ENCODE data around the gene DIO1.

DIO1 gene

DNA sequence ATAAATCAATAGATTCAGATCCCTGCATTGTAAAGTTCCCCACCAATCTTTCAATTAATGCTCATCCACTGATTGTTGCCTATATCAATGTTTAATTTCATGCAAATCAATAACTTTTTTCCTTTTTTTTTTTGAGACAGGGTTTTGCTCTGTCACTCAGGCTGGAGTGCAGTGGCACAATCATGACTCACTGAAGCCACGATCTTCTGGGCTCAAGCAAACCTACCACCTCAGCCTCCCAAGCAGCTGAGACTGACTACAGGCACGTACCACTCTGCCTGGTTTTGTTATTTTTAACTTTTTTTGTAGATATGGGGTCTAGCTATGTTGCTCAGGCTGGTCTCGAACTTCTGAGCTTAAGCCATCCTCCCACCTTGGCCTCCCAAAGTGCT is 25.7 kb downstream of the DIO1 start:
- DNase-seq (ENCODE audit: low spot score) = no peak
- no peak overlapping the region for H3K27ac ChIP-seq
- TF ChIP-seq, protein P1, sequence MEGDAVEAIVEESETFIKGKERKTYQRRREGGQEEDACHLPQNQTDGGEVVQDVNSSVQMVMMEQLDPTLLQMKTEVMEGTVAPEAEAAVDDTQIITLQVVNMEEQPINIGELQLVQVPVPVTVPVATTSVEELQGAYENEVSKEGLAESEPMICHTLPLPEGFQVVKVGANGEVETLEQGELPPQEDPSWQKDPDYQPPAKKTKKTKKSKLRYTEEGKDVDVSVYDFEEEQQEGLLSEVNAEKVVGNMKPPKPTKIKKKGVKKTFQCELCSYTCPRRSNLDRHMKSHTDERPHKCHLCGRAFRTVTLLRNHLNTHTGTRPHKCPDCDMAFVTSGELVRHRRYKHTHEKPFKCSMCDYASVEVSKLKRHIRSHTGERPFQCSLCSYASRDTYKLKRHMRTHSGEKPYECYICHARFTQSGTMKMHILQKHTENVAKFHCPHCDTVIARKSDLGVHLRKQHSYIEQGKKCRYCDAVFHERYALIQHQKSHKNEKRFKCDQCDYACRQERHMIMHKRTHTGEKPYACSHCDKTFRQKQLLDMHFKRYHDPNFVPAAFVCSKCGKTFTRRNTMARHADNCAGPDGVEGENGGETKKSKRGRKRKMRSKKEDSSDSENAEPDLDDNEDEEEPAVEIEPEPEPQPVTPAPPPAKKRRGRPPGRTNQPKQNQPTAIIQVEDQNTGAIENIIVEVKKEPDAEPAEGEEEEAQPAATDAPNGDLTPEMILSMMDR (conservative IDR thresholded peaks at IDR 0.05; ENCODE audit: low read depth) = no peak
- CTCF ChIA-PET = interaction anchor here (0.8 kb wide), 1 partner anchor 14 kb away, joined by 3 read pairs; no protein-coding TSS in a partner anchor
- POLR2A ChIA-PET (ENCODE audit: low non-redundant PET) = no interaction called here

DNA sequence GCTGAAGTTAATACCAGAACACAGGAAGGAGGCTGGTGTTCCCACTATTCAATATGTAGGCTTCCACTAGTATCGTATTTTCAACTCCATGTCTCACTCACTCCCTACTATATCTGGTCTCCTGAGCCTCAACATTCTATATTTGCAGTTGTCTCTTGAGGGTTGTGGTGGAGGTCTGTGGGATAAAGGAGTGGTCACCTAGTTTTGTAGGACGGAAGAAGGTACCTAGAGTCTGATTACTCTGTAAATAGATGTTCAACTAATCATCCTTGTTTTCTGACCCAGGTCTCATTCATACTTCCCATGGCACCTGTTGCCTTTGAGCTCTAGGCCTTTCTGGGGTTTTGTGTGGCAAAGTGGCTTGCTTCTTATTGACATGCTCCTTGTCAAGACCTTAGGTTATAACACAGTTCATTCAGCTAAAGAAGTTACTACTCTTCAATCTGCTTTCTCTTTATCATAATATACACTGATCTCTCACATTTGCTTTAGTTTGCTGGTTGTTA is 33.4 kb downstream of the DIO1 start:
- no peak overlapping the region for H3K27ac ChIP-seq
- TF ChIP-seq, protein P1 (conservative IDR thresholded peaks at IDR 0.05; ENCODE audit: low read depth) = no peak
- ChIA-PET POLR2A (ENCODE audit: low non-redundant PET) (no interaction called here), CTCF (no interaction called here)
- DNase-seq (ENCODE audit: low spot score) = no peak

DNA sequence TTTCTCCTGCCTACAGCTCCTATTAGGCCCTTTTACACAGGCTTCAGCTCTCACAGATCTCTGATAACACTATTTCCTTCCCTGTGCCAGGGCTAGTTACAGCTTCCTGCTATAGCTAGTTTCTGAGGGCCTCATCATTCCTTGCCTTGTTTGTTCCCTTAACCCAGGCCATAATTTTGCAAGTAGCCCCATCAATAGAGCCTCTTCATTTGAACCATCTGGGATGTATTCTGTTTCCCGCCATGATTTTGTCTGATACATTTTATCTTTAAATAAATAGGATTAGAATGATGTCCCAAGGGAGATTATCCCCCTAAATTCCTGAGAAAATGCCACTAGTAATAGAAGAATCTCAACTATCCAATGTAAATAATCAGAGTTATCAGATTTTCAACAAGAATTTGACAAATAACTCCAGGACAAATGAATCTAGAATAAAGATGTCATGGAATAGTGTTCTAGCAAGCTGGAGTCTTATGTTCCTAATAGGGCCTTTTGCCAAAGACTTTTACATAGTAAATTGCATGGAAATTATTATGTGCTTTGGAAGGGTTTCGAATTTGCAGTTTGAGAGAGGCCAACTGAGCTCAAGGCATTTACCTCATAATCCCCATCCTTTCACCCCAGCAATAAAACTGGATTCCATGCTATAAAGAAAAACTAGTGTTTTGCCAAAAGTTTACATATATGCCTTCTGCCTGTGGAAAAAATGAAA is 35.4 kb downstream of the DIO1 start:
- H3K27ac ChIP-seq = no peak overlapping the region
- ChIA-PET CTCF (no interaction called here), POLR2A (ENCODE audit: low non-redundant PET) (no interaction called here)
- TF ChIP-seq, protein P1 (conservative IDR thresholded peaks at IDR 0.05; ENCODE audit: low read depth) = no peak
- DNase-seq (ENCODE audit: low spot score) = no peak

DNA sequence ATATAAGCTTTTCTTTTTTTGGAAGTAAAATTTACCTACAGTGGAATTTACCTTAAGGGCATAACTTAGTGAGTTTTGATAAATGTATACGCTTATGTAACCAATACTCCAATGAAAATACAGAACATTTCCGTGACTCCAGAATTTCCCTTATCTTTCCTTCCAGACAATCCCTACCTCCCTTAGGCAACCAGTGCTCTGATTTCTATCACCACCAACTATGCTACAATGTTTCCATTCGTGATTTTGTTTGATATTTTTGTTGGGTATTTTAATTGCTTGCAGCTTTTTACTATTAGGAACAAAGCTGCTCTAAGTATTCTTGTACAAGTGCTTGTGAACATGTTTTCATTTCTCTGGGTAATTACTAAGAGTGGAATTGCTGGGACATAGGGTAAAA is 36.9 kb downstream of the DIO1 start:
- ChIA-PET CTCF (no interaction called here), POLR2A (ENCODE audit: low non-redundant PET) (no interaction called here)
- no peak overlapping the region for H3K27ac ChIP-seq
- DNase-seq (ENCODE audit: low spot score) = no peak
- TF ChIP-seq, protein P1 (conservative IDR thresholded peaks at IDR 0.05; ENCODE audit: low read depth) = no peak

DNA sequence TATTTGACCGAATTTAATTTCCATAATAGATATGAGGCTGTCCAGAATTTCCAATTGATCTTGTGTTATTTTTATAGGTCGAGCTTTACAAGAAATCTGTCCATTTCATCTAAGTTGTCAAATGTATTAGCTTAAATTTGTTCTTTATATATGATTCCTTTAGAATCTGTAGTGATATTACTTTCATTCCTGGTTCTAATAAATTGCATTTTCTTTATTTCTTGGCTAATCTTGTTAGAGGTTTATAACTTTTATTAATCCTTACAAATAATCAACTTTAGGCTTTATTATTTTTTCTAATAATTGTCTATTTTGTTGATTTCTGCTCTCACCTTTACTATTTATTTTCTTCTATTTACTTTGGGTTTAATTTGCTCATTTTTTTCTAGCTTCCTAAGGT is 37.5 kb downstream of the DIO1 start:
- ChIA-PET POLR2A (ENCODE audit: low non-redundant PET) (no interaction called here), CTCF (no interaction called here)
- TF ChIP-seq, protein P1 (conservative IDR thresholded peaks at IDR 0.05; ENCODE audit: low read depth) = no peak
- no peak for DNase-seq (ENCODE audit: low spot score)
- H3K27ac ChIP-seq = no peak overlapping the region

DNA sequence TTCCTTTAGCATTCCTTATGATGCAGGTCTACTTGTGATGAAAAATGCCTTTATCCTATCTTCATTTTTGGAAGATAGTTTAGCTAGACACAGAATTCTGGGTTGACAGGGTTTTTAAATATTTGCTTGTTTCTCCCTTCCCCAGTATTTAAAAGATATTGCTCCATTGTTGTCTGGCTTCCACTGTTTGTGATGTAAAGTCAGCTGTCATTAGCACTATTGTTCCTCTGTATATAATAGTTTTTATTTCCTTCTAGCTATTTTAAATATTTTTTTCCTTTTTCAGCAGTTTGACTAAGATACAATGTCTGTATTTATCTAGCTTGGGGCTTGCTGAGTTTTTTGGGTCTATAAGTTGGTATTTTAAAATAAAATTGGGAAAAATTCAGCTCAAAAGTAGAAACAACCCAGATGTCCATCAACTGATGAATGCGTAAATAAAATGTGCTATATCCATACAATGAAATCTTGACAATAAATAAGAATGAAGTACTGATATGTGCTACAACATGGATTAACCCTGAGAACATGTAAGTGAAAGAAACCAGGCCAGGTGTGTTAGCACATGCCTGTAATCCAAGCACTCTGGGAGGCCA is 40.3 kb downstream of the DIO1 start:
- TF ChIP-seq, protein P1 (conservative IDR thresholded peaks at IDR 0.05; ENCODE audit: low read depth) = no peak
- ChIA-PET POLR2A (ENCODE audit: low non-redundant PET) (no interaction called here), CTCF (interaction anchor here (1.4 kb wide), 1 partner anchor 15 kb away, joined by 3 read pairs; no protein-coding TSS in a partner anchor)
- DNase-seq (ENCODE audit: low spot score) = no peak
- no peak overlapping the region for H3K27ac ChIP-seq

All from RWPE1 (cell line).